Fibroblast of lung (primary cell): Measurements from ENCODE around the gene KCTD3.

Experiments
- EZH2 ChIP-seq: IDR thresholded peaks from 2 replicates; pipeline ENCODE4 v1.5.1; 2012; ENCODE audit warnings: low read length, control low read depth, mild to moderate bottlenecking; ENCODE audit errors: missing control alignments
- TF ChIP-seq, protein P1 (sequence below), 2 donors: IDR thresholded peaks in 1 of 2; conservative IDR thresholded peaks in 1 of 2; 1 replicate in 1 of 2; 2 replicates in 1 of 2; pipeline ENCODE4 v1.5.1; 2011 to 2012; ENCODE audit warnings: low read length in 2 of 2, control low read depth in 1 of 2, inconsistent platforms in 1 of 2, low read depth in 1 of 2, mild to moderate bottlenecking in 1 of 2

DNA sequence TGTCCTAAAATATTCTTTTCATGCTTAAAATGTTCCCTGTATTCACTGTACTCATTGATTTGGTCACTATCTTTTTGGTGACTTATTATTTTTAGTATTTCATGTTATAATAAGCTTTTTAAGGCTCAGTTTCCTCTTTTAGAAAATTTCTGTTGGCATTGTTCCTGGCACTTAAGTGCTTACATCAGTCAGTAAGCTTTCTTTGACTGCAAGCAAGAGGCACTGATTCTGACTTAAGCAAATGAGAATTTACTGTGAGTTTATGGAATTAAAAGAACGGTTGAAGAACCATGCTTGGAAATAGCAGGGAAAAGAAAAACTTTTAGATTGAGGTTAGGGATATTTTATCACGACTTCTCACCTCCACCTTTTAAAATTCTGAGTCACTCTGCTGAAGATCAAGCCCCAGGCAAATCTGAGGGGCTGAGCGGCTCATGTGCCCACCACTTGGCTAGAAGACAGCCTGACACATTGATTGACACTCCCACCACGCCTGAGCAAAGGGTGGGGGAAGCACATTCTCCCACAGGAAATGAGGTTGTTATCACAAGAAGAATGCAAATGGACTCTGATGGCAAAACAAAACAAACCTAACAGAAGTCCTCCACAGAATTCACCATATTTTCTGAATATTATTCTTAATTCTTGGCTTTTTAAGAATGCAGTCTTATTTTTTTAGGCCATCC, 102.8 kb downstream of the KCTD3 start:
- TF ChIP-seq, protein P1, sequence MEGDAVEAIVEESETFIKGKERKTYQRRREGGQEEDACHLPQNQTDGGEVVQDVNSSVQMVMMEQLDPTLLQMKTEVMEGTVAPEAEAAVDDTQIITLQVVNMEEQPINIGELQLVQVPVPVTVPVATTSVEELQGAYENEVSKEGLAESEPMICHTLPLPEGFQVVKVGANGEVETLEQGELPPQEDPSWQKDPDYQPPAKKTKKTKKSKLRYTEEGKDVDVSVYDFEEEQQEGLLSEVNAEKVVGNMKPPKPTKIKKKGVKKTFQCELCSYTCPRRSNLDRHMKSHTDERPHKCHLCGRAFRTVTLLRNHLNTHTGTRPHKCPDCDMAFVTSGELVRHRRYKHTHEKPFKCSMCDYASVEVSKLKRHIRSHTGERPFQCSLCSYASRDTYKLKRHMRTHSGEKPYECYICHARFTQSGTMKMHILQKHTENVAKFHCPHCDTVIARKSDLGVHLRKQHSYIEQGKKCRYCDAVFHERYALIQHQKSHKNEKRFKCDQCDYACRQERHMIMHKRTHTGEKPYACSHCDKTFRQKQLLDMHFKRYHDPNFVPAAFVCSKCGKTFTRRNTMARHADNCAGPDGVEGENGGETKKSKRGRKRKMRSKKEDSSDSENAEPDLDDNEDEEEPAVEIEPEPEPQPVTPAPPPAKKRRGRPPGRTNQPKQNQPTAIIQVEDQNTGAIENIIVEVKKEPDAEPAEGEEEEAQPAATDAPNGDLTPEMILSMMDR (conservative IDR thresholded peaks at IDR 0.05 in 1 of 2, IDR thresholded peaks at IDR 0.05 in 1 of 2; ENCODE audit: low read depth in 1 of 2, low read length in 2 of 2): no peak
- no peak for TF ChIP-seq EZH2
